Tibial nerve (tissue), 3 donors: ENCODE measurements around the gene ESRRG.

Experiments
- POLR2A ChIP-seq, 2 donors: fragments of 450-650 bp; IDR thresholded peaks; one replicate each; pipeline ENCODE4 v1.6.1; 2017; ENCODE audit warnings: antibody characterized with exemption in 2 of 2, mild to moderate bottlenecking in 2 of 2, moderate library complexity in 2 of 2
- TF ChIP-seq, protein P1 (sequence below), 5 experiments: fragments of 200-600 bp in 3 of 5; fragments of 450-650 bp in 2 of 5; sonication (generic) in 3 of 5; IDR thresholded peaks; one replicate each; pipeline ENCODE4 v1.5.1; 2016 to 2019; ENCODE audit warnings: antibody characterized with exemption in 5 of 5, mild to moderate bottlenecking in 3 of 5, moderate library complexity in 2 of 5

DNA sequence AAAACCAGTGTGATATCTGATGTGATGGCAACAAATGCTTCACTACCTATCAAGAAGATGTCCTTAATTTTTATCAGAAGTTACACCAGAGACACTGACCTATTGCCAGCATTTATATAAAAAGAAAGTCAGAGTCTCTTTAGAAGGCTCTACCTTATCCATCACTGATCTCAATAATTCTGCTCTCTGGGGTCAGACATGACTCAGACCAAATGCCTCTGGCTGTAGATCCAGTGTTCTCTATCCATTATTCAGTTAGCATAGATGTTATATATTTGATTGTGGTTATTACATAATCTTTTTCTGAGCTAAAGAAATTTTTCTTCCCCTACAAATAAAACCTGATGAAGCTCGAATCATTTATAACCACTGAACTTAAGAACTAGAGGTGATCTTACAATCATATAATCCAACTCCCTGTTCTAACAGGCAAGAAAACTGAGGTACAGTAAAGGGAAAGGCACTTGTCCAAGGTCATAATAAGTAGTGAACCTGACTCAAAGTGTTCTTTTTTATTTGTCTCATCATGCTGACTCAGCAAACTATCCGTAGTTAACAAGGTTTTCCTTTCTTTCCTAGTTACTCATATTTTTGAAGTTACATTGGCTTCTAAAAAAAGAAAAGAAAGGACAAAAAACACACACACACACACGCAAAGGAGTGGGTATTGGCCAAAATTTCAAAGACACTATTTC lies 43.6 kb upstream of the ESRRG start:
- TF ChIP-seq POLR2A (IDR thresholded peaks at IDR 0.05), result no peak
- TF ChIP-seq, protein P1, sequence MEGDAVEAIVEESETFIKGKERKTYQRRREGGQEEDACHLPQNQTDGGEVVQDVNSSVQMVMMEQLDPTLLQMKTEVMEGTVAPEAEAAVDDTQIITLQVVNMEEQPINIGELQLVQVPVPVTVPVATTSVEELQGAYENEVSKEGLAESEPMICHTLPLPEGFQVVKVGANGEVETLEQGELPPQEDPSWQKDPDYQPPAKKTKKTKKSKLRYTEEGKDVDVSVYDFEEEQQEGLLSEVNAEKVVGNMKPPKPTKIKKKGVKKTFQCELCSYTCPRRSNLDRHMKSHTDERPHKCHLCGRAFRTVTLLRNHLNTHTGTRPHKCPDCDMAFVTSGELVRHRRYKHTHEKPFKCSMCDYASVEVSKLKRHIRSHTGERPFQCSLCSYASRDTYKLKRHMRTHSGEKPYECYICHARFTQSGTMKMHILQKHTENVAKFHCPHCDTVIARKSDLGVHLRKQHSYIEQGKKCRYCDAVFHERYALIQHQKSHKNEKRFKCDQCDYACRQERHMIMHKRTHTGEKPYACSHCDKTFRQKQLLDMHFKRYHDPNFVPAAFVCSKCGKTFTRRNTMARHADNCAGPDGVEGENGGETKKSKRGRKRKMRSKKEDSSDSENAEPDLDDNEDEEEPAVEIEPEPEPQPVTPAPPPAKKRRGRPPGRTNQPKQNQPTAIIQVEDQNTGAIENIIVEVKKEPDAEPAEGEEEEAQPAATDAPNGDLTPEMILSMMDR (IDR thresholded peaks at IDR 0.05), result no peak
